ENCODE results near the gene KLK5.

Gene KLK5

GRCh38 chr19:50952910-50953309 lies at the start of gene KLK5:
Gene KLK5, minus strand, starts transcription at chr19:50953038. Its CDS starts 381 bp downstream, at chr19:50952657.
- TF ChIP-seq CTCF (IDR thresholded peaks at IDR 0.05; ENCODE audit: extremely low read depth, insufficient read depth, missing control alignments): no peak
- no peak for DNase-seq (ENCODE audit: low spot score)
- in situ Hi-C loops (cut with MboI; ENCODE audit: low pct_unique_long_range_greater_than_20kb, low sequenced_read_pairs, unreplicated experiment): no loop called here

DNA sequence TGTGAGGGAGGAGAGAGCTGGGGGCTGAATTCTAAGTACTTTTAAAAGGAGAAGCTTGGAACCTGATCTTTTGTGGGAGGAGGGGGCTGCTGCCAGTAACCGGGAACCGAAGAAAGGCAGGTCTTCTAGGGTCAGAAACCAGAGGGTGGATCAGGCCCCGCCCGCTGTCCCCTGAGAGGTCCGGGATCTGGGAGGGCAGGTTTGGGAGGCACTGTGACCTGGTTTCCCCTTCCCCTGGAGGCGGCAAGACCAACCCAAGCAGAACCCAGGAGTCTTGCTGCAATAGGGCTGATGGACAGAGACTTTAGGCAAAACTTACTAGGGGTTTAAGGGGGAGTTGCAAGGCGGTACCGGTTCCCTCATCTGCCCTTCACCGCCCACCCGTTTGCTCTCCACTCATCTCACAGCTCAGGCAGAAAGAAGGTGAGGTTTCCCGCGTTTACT lies 49.3 kb upstream of the KLK5 start:
- no peak for TF ChIP-seq CTCF (IDR thresholded peaks at IDR 0.05; ENCODE audit: extremely low read depth, insufficient read depth, missing control alignments)
- in situ Hi-C loops (cut with MboI; ENCODE audit: low pct_unique_long_range_greater_than_20kb, low sequenced_read_pairs, unreplicated experiment): no loop called here
- DNase-seq (ENCODE audit: low spot score): no peak

- in situ Hi-C loops (cut with MboI; ENCODE audit: low pct_unique_long_range_greater_than_20kb, low sequenced_read_pairs, unreplicated experiment): no loop called here
- no peak for TF ChIP-seq CTCF (IDR thresholded peaks at IDR 0.05; ENCODE audit: extremely low read depth, insufficient read depth, missing control alignments)
- no peak for DNase-seq (ENCODE audit: low spot score)
Observed at GRCh38 chr19:51001515-51001914, 48.7 kb upstream of the KLK5 start, which contains the start of gene KLK8. Gene KLK8, minus strand, starts transcription at chr19:51001604. Its CDS starts 437 bp downstream, at chr19:51001167.

GRCh38 chr19:51000981-51001380 lies 48.1 kb upstream of the KLK5 start:
- no peak for TF ChIP-seq CTCF (IDR thresholded peaks at IDR 0.05; ENCODE audit: extremely low read depth, insufficient read depth, missing control alignments)
- DNase-seq (ENCODE audit: low spot score): no peak
- in situ Hi-C loops (cut with MboI; ENCODE audit: low pct_unique_long_range_greater_than_20kb, low sequenced_read_pairs, unreplicated experiment): no loop called here

DNA sequence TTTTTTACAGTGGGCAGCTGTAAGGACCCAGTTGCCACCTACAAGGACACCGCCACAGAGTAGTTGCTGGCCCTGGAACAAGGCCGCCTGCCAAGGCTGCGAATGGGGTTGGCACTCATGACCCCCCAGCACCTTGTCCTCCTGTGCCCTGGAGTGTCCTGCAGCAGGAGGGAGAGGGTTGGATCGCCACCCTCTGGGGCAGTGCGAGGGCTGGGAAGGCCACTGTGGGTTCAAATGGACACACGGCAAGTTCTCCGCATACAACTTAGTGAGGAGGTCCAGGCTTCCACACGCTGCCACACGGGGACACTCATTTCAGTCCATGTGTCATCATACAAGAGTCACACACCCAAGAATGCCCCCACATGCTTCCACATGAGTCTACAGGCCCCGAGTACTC lies 47.6 kb upstream of the KLK5 start:
- no peak for TF ChIP-seq CTCF (IDR thresholded peaks at IDR 0.05; ENCODE audit: extremely low read depth, insufficient read depth, missing control alignments)
- in situ Hi-C loops (cut with MboI; ENCODE audit: low pct_unique_long_range_greater_than_20kb, low sequenced_read_pairs, unreplicated experiment): no loop called here
- DNase-seq (ENCODE audit: low spot score): no peak

DNA sequence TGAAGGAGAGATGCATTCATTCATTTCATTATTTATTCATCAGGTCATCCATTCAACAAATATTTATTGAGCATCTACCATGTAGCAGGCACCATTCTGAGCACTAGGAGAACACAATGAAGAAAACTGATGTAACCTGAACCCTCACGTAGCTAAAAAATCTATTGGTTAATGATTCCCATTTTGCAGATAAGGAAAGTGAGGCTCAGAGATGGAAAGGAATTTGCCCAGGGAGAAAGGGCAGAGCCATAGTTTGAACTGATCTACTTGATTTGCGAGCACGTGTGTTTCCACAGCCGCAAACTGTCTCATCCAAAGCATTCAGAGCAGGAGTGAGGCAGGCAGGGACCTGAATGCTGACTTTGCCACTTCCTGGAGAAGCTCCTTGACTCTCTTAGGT lies 45.8 kb upstream of the KLK5 start:
- TF ChIP-seq CTCF (IDR thresholded peaks at IDR 0.05; ENCODE audit: extremely low read depth, insufficient read depth, missing control alignments): no peak
- DNase-seq (ENCODE audit: low spot score): no peak
- in situ Hi-C loops (cut with MboI; ENCODE audit: low pct_unique_long_range_greater_than_20kb, low sequenced_read_pairs, unreplicated experiment): no loop called here

DNA sequence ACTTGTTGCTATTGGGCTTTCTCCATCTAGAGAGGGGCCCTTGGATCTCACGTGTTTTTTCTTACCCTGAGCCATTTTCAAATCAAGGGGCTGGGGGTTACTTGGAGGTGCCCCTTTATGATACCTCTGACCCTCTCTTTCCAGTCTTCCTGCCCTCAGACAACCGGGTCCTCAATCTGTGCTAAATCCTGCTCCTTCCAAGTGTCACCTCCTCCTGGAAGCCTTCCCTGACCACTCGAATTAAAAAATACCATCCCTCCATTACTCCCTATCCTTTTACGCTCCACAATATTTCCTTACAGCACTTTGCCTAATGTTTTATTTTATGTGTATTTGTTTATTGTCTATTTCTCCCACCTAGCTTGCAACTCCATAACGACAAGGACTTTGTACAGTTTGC lies 45.2 kb upstream of the KLK5 start:
- TF ChIP-seq CTCF (IDR thresholded peaks at IDR 0.05; ENCODE audit: extremely low read depth, insufficient read depth, missing control alignments): no peak
- DNase-seq (ENCODE audit: low spot score): no peak
- in situ Hi-C loops (cut with MboI; ENCODE audit: low pct_unique_long_range_greater_than_20kb, low sequenced_read_pairs, unreplicated experiment): no loop called here

Data from GM13977 (cell line).